Kidney (tissue), 14 donors: ENCODE measurements around the gene ZNF584. TPM values are rescaled to one million over a fixed set of nuclear protein-coding genes. Genes with fewer than 3 reads are reported as not detected.
A peak's percentile ranks its signal among the peaks of the same experiment; 100 is the strongest.
"Not testable (repeated sequence)": the region's sequence is repeated elsewhere in the genome, so short reads cannot be mapped to it uniquely, and the experiment has no call there.

Experiments
- DNase-seq, 5 donors: peaks; one replicate each; pipeline ENCODE4 v3.0.0-alpha.2; 2013 to 2020
- FAIRE-seq: peaks from 2 replicates; lab custom pipeline; 2012; peaks lifted over from hg19 to GRCh38; lab: Jason Lieb, UNC
- H3K27ac ChIP-seq, 2 donors: one replicate each; pipeline ENCODE4 v1.7.0; 2013; ENCODE audit warnings: low read depth in 2 of 2, low read length in 2 of 2, inconsistent platforms in 1 of 2
- H3K27me3 ChIP-seq: one replicate; pipeline ENCODE4 v1.7.1; 2013; ENCODE audit warnings: low read length, inconsistent platforms; ENCODE audit not compliant: control insufficient read depth, insufficient read depth
- H3K36me3 ChIP-seq, 3 donors: one replicate each; pipeline versions ENCODE4 v1.7.0 to v1.7.1; 2013; ENCODE audit warnings: low read length in 3 of 3, control low read depth in 1 of 3, inconsistent platforms in 1 of 3; ENCODE audit not compliant: insufficient read depth in 3 of 3, control insufficient read depth in 2 of 3
- H3K4me1 ChIP-seq, 3 donors: one replicate each; pipeline versions ENCODE4 v1.7.0 to v1.7.1; 2013; ENCODE audit warnings: low read length in 3 of 3, inconsistent platforms in 1 of 3, low read depth in 1 of 3; ENCODE audit not compliant: control insufficient read depth in 2 of 3, insufficient read depth in 2 of 3
- H3K4me3 ChIP-seq, 3 donors: one replicate each; pipeline versions ENCODE4 v1.7.0 to v1.8.1; 2013; ENCODE audit warnings: low read length in 3 of 3, control low read depth in 1 of 3, inconsistent platforms in 1 of 3
- H3K9ac ChIP-seq, 3 donors: one replicate each; pipeline versions ENCODE4 v1.7.0 to v1.7.1; 2013; ENCODE audit warnings: low read length in 3 of 3, control low read depth in 1 of 3, inconsistent platforms in 1 of 3
- H3K9me3 ChIP-seq, 3 donors: one replicate each; pipeline versions ENCODE4 v1.7.0 to v1.7.1; 2013; ENCODE audit warnings: low read length in 3 of 3, control low read depth in 1 of 3, inconsistent platforms in 1 of 3; ENCODE audit not compliant: control insufficient read depth in 2 of 3, insufficient read depth in 1 of 3
- CTCF ChIP-seq: IDR thresholded peaks from 3 replicates; pipeline ENCODE4 v1.5.1; 2012; ENCODE audit warnings: mild to moderate bottlenecking, moderate library complexity, borderline replicate concordance; ENCODE audit not compliant: insufficient read depth; ENCODE audit errors: extremely low read depth
- intact Hi-C: fragments of 100-400 bp; cut with DNase I; formaldehyde crosslinking; loops from one replicate; pipeline ENCODE4 v1.11.1; 2022
- polyA plus RNA-seq: library from polyadenylated mRNA; stranded (reverse); fragments of 350-450 nt; fragmentation: Illumina TruSeq; extraction: RNeasy Lipid Tissue Mini Kit (QIAGEN cat#74804); gene quantifications from one replicate; pipeline ENCODE4 v1.2.3, GENCODE V29; 2014; ENCODE audit warnings: low read depth, low replicate concordance; ENCODE audit not compliant: insufficient read depth
- total RNA-seq: library from RNA; stranded (reverse); fragmentation: NEBNext Ultra II Directional; extraction: Animal tissue kit (Norgen Biotek cat#: 25700); gene quantifications from one replicate; pipeline ENCODE4 v1.2.1, GENCODE V29; 2021
- donor health status: control.
- donor health status: control.
- donor health status: control.
- donor health status: control.
- donor health status: control.
- donor health status: DM: yes; HTN: yes; CAD: no.
- donor health status: Normal renal cell carcinoma (clear cell type).

The ZNF584 gene
- total and polyA plus RNA-seq, 2 donors from 2014 or later: 6.2 to 13.0 TPM

- no peak for TF ChIP-seq CTCF
- Histone ChIP-seq H3K9ac (no peak overlapping the region), H3K4me1 (peaks cover 0 to 2% (median 0%) of the 10 kb centered on the region in 3 donors), H3K36me3 (no peaks in the 10 kb centered on the region), H3K9me3 (no peaks in the 10 kb centered on the region), H3K4me3 (no peak overlapping the region), H3K27me3 (no peaks in the 10 kb centered on the region), H3K27ac (no peak overlapping the region)
- FAIRE-seq: no peak
- intact Hi-C loops: no loop called here
- DNase-seq: no peak
Measured at GRCh38 chr19:58374200-58374599, 34.2 kb upstream of the ZNF584 start.

- H3K9me3 ChIP-seq, H3K36me3 ChIP-seq, H3K9ac ChIP-seq, FAIRE-seq, intact Hi-C loops, H3K27me3 ChIP-seq, H3K27ac ChIP-seq, H3K4me3 ChIP-seq, DNase-seq: not testable (repeated sequence)
- H3K4me1 ChIP-seq: peaks cover 0 to 14% (median 0%) of the 10 kb centered on the region in 3 donors
Measured at GRCh38 chr19:58376724-58377123, 31.7 kb upstream of the ZNF584 start.

GRCh38 chr19:58379246-58379645, 29.2 kb upstream of the ZNF584 start:
- intact Hi-C loops: no loop called here

More at GRCh38 chr19:58379246-58379645, 29.2 kb upstream of the ZNF584 start:
- no peak overlapping the region for H3K27ac ChIP-seq
- no peaks in the 10 kb centered on the region for H3K36me3 ChIP-seq
- H3K9ac ChIP-seq: no peak overlapping the region
- DNase-seq (peak in 1 of 5 donors; percentile 47), FAIRE-seq (no peak)
- H3K4me3 ChIP-seq: peak overlapping the region in 1 of 3 donors; percentile 94
- H3K4me1 ChIP-seq: peaks cover 0 to 17% (median 0%) of the 10 kb centered on the region in 3 donors
- H3K9me3 ChIP-seq: no peaks in the 10 kb centered on the region
- H3K27me3 ChIP-seq: no peaks in the 10 kb centered on the region
- TF ChIP-seq CTCF: no peak
